Activated naive CD8-positive, alpha-beta T cell (primary cell): Measurements from ENCODE around the gene ZCCHC14.
"Not testable (repeated sequence)": the region's sequence is repeated elsewhere in the genome, so short reads cannot be mapped to it uniquely, and the experiment has no call there.

Experiments used
- H3K27ac Mint-ChIP-seq: one replicate; pipeline ENCODE4 v1.8.0; 2021; ENCODE audit warnings: mixed read lengths
- H3K27me3 Mint-ChIP-seq: one replicate; pipeline ENCODE4 v1.8.0; 2021; ENCODE audit warnings: mixed read lengths
- H3K36me3 Mint-ChIP-seq: one replicate; pipeline ENCODE4 v1.8.0; 2021; ENCODE audit warnings: mixed read lengths
- H3K4me1 Mint-ChIP-seq: one replicate; pipeline ENCODE4 v1.8.0; 2021; ENCODE audit warnings: low read depth, mixed read lengths
- H3K4me3 Mint-ChIP-seq: one replicate; pipeline ENCODE4 v1.8.0; 2021; ENCODE audit warnings: mild to moderate bottlenecking, mixed read lengths
- H3K9me3 Mint-ChIP-seq: one replicate; pipeline ENCODE4 v1.8.0; 2021; ENCODE audit warnings: low read depth, mixed read lengths

Gene ZCCHC14

GRCh38 chr16:87493608-87494280 is 920 bp upstream of the ZCCHC14 start:
- Mint-ChIP-seq H3K27ac (peak overlapping the region; percentile 46), H3K27me3 (no peaks in the 10 kb centered on the region), H3K36me3 (no peaks in the 10 kb centered on the region), H3K4me1 (peaks cover 42% of the 10 kb centered on the region), H3K4me3 (peak overlapping the region; percentile 93), H3K9me3 (no peaks in the 10 kb centered on the region)

- Mint-ChIP-seq H3K27ac (no peak overlapping the region), H3K4me1 (peaks cover 54% of the 10 kb centered on the region), H3K9me3 (no peaks in the 10 kb centered on the region), H3K27me3 (no peaks in the 10 kb centered on the region), H3K4me3 (no peak overlapping the region), H3K36me3 (no peaks in the 10 kb centered on the region)
These were observed 563 bp downstream of the ZCCHC14 start for GRCh38 chr16:87492291-87492630.

- Mint-ChIP-seq H3K4me1 (peaks cover 58% of the 10 kb centered on the region), H3K36me3 (no peaks in the 10 kb centered on the region), H3K4me3 (peak overlapping the region; percentile 93), H3K9me3 (no peaks in the 10 kb centered on the region), H3K27ac (peak overlapping the region; percentile 84), H3K27me3 (no peaks in the 10 kb centered on the region)
These were observed 1.1 kb downstream of the ZCCHC14 start for GRCh38 chr16:87491522-87492290.

GRCh38 chr16:87490799-87491521 is 1.9 kb downstream of the ZCCHC14 start:
- Mint-ChIP-seq H3K4me3 (peak overlapping the region; percentile 93), H3K4me1 (peaks cover 59% of the 10 kb centered on the region), H3K27ac (peak overlapping the region; percentile 84)
- H3K27me3 Mint-ChIP-seq, H3K36me3 Mint-ChIP-seq, H3K9me3 Mint-ChIP-seq: not testable (repeated sequence)

- Mint-ChIP-seq H3K27me3 (no peaks in the 10 kb centered on the region), H3K4me3 (peak overlapping the region; percentile 93), H3K9me3 (no peaks in the 10 kb centered on the region), H3K36me3 (no peaks in the 10 kb centered on the region), H3K27ac (peak overlapping the region; percentile 84), H3K4me1 (peaks cover 61% of the 10 kb centered on the region)
These were observed 2.6 kb downstream of the ZCCHC14 start for GRCh38 chr16:87490096-87490798.

GRCh38 chr16:87489434-87490045 is 3.3 kb downstream of the ZCCHC14 start:
- no peaks in the 10 kb centered on the region for H3K27me3 Mint-ChIP-seq
- H3K4me1 Mint-ChIP-seq, result peaks cover 67% of the 10 kb centered on the region
- H3K36me3 Mint-ChIP-seq, result no peaks in the 10 kb centered on the region
- H3K27ac Mint-ChIP-seq, result peak overlapping the region; percentile 84
- H3K9me3 Mint-ChIP-seq, result no peaks in the 10 kb centered on the region
- H3K4me3 Mint-ChIP-seq, result peak overlapping the region; percentile 93

- Mint-ChIP-seq H3K27ac (peak overlapping the region; percentile 84), H3K4me3 (peak overlapping the region; percentile 93), H3K4me1 (peaks cover 73% of the 10 kb centered on the region)
- not testable (repeated sequence) for H3K9me3 Mint-ChIP-seq, H3K36me3 Mint-ChIP-seq, H3K27me3 Mint-ChIP-seq
These were observed 3.9 kb downstream of the ZCCHC14 start for GRCh38 chr16:87488960-87489359.

GRCh38 chr16:87487361-87487924 is 5.4 kb downstream of the ZCCHC14 start:
- Mint-ChIP-seq H3K9me3 (no peaks in the 10 kb centered on the region), H3K36me3 (peaks cover 5% of the 10 kb centered on the region), H3K4me1 (peaks cover 80% of the 10 kb centered on the region), H3K27me3 (no peaks in the 10 kb centered on the region), H3K4me3 (peak overlapping the region; percentile 14), H3K27ac (peak overlapping the region; percentile 22)

- Mint-ChIP-seq H3K36me3 (peaks cover 10% of the 10 kb centered on the region), H3K4me3 (peak overlapping the region; percentile 71), H3K27ac (peak overlapping the region; percentile 92), H3K9me3 (no peaks in the 10 kb centered on the region), H3K27me3 (no peaks in the 10 kb centered on the region), H3K4me1 (peaks cover 87% of the 10 kb centered on the region)
These were observed 6.0 kb downstream of the ZCCHC14 start for GRCh38 chr16:87486713-87487247.

GRCh38 chr16:87486282-87486681 is 6.5 kb downstream of the ZCCHC14 start:
- H3K36me3 Mint-ChIP-seq, result peaks cover 10% of the 10 kb centered on the region
- no peaks in the 10 kb centered on the region for H3K9me3 Mint-ChIP-seq
- no peaks in the 10 kb centered on the region for H3K27me3 Mint-ChIP-seq
- peak overlapping the region; percentile 71 for H3K4me3 Mint-ChIP-seq
- peak overlapping the region; percentile 92 for H3K27ac Mint-ChIP-seq
- H3K4me1 Mint-ChIP-seq, result peaks cover 86% of the 10 kb centered on the region

- Mint-ChIP-seq H3K4me1 (peaks cover 86% of the 10 kb centered on the region), H3K27ac (peak overlapping the region; percentile 92), H3K36me3 (peaks cover 12% of the 10 kb centered on the region), H3K4me3 (peak overlapping the region; percentile 71)
- H3K27me3 Mint-ChIP-seq, H3K9me3 Mint-ChIP-seq: not testable (repeated sequence)
These were observed 7.0 kb downstream of the ZCCHC14 start for GRCh38 chr16:87485792-87486191.

GRCh38 chr16:87484487-87485331 is 8.1 kb downstream of the ZCCHC14 start:
- H3K4me3 Mint-ChIP-seq, result peak overlapping the region; percentile 71
- peaks cover 79% of the 10 kb centered on the region for H3K4me1 Mint-ChIP-seq
- peak overlapping the region; percentile 92 for H3K27ac Mint-ChIP-seq
- no peaks in the 10 kb centered on the region for H3K9me3 Mint-ChIP-seq
- H3K27me3 Mint-ChIP-seq, result no peaks in the 10 kb centered on the region
- peaks cover 14% of the 10 kb centered on the region for H3K36me3 Mint-ChIP-seq

GRCh38 chr16:87483481-87483880 is 9.3 kb downstream of the ZCCHC14 start:
- peaks cover 14% of the 10 kb centered on the region for H3K36me3 Mint-ChIP-seq
- peak overlapping the region; percentile 72 for H3K27ac Mint-ChIP-seq
- peaks cover 67% of the 10 kb centered on the region for H3K4me1 Mint-ChIP-seq
- peak overlapping the region; percentile 17 for H3K4me3 Mint-ChIP-seq
- no peaks in the 10 kb centered on the region for H3K27me3 Mint-ChIP-seq
- H3K9me3 Mint-ChIP-seq, result no peaks in the 10 kb centered on the region
